Hematopoietic multipotent progenitor cell treated with erythropoietin and hydrocortisone succinate and interleukin-3 and kit ligand, for 17 days (in vitro differentiated cells): ENCODE results near the gene NOP9.
A peak's percentile ranks its signal among the peaks of the same experiment; 100 is the strongest.

Experiments
- DNase-seq: peaks from one replicate; pipeline ENCODE4 v3.0.0-alpha.2; 2015; ENCODE audit warnings: low spot score

Gene NOP9

GRCh38 chr14:24283796-24284460, 15.7 kb upstream of the NOP9 start:
- no peak for DNase-seq

DNA sequence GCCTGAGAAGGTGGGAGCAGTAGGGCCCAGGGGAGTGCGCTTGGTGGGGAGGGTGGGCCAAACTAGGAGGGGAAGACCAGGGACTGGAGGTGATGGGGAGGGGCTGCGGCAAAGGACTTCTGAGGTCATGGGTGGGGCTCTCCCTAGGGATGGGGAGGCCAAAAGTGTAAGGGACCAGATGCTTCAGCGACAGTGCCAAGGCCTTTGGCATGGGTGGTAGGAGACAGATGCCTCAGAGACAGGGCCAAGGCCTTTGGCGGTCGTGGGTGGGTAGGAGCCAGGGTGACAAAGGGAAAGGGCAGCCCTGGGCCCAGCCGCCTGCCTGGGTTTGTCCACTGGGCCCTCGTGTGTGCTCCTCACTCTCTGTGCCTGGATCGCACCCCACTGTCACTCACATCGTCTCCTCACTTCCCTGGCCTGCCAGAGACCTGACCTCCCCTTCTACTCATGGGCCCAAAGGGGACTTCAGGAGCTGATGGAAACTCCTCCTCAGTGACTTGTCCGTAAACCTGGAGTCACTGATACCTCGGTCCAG, 15.1 kb upstream of the NOP9 start:
- DNase-seq = no peak

DNA sequence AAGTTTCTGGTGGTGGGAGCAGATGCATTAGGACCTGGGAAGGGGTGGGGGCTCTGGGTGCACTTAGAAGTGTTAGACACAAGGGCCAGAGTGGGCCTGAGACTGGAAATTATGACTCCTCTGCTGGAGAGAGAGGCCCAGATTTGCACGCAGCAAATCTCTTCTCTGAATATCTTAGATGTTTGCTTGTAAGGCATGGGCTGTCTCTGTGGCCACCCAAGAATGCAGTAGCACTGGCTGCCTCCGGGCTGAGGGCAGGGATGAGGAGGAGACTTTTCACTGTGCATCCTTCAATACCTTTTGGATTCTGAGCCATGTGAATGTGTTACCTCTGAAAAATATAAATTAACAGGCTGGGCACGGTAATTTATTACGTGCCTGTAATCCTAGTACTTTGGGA, 14.3 kb upstream of the NOP9 start:
- DNase-seq = no peak

- DNase-seq = no peak
These were observed 12.7 kb upstream of the NOP9 start for GRCh38 chr14:24286996-24287395.

- DNase-seq = no peak
These were observed 9.9 kb upstream of the NOP9 start for GRCh38 chr14:24289649-24290280.

GRCh38 chr14:24290746-24291145, 8.9 kb upstream of the NOP9 start:
- no peak for DNase-seq

- DNase-seq = no peak
These were observed 8.1 kb upstream of the NOP9 start for GRCh38 chr14:24291446-24292117.

DNA sequence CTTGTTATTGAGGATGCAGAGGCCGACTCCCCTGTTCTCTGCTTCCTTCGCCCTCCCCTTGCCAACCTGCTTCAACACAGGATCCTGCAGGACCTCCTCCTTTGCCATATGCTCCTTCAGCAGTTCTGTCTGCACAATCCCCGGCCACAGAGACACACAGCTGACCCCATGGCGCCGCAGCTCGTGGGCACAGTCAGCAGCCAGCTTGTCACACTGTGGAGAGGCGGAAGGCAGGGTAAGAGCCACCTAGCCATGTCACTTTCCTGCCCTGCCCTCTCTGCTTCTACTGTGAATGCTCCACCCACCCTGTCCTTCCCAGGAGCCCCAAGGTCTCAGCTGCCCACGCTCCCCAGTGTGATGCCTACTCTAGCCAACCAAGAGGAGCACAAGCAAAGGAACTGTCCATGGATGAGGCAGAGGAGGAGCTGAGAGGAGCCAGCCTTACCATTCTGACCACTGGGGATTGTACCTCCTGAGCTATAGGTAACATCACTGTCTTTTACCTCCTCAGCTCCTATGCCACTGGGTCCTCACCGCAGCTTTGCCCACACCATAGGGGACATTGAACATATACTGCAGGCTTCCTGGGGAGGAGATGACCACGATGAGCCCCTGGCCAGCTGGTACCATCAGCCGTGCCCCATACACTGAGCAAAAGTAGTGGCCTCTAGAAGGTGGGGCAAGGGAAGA, 7.4 kb upstream of the NOP9 start:
- DNase-seq = no peak

DNA sequence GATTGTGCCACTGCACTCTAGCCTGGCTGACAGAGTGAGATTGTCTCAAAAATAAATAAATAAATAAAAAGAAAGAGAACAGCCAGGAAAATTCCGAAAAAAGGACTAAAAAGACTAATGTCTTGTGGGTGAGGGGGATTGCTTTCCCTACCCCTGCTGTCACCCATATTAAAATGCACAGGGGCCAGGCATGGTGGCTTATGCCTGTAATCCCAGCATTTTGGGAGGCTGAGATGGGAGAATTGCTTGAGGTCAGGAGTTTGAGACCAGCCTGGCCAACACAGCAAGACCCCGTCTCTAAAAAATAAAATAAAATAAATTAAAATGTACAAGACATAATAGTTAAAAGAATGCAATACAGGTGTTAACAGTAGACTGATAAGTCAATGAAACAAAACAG, 6.1 kb upstream of the NOP9 start:
- DNase-seq = no peak

DNA sequence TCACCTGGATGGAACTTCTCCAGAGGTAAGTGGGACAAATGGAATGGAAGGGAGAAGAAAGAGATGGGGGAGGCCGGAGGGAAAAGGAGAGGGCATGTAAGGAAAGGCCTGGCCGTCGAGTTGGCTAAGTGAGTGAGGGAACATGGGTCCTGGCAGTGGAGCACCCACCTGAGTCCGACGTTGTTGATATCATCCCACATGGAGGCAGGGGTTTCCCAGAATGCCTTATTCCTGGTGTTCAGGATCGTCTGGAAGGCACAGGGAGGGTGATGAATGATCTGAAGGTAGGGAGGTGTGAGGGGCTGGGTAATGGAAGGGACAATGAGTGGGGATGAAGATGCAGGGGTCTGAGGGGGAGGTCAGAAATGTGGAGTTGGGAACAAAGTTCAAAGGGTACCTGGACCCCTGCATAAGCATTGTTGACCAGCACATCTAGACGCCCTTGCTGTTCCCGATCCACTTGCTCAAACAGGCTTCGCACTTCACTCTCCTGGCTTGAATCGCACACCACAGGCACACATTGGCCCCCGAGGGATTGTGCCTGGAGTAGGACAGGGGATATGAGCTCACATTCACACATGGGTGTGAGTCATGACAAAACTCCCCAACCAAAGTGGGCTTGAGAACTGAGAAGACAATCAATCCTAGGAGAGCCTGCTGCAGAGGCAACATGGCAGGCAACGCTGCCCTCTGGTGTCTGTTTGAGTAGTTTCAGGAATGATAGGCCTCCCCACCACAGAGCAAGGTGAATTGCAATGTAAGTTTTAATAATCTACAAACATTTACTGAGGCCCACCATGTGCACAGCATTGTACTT, 3.1 kb upstream of the NOP9 start:
- peak; percentile 79 for DNase-seq

GRCh38 chr14:24297190-24297964, 2.3 kb upstream of the NOP9 start:
- DNase-seq = peak; percentile 67

DNA sequence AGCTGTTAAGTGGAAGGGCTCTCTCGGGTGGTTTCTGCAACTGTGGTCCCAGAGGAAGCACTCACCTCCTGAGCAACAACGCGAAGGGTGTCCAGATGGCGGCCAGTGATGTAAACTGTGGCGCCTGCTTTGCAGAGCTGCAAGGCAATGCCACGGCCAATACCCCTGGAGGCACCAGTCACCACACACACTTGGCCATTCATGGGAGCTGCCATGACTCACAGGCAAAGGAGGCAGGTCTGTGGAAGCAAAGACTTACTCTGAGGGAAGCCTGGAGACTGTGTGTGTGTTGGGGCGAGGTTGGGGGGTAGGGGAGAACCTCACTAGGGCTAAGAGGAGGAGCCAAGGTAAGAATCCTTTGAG, 777 bp upstream of the NOP9 start:
- DNase-seq = peak; percentile 47

DNA sequence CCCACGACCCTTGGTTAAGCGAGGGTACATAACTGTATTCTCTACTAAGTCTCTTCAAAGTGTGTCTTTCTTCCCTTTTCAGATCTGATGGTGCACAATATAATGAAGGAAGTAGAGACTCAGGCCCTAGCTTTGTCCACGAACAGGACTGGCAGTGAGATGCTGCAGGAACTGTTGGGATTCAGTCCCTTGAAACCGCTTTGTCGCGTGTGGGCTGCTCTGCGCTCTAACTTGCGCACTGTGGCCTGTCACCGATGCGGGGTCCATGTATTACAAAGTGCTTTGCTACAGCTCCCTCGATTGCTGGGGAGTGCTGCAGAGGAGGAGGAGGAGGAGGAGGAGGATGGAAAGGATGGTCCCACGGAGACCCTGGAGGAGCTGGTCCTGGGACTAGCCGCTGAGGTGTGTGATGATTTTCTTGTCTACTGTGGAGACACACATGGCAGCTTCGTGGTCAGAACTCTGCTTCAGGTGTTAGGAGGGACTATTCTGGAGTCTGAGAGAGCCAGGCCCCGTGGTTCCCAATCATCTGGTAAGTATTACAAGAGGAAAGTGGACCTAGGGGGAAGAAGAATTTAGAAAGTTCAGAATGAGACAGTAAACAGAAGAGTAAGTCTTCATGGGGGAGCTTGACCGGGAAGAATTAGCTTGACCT, 803 bp downstream of the NOP9 start:
- DNase-seq = no peak

GRCh38 chr14:24304019-24304387, 4.4 kb downstream of the NOP9 start:
- no peak for DNase-seq

- DNase-seq = no peak
These were observed 7.5 kb downstream of the NOP9 start for GRCh38 chr14:24307156-24307574.

DNA sequence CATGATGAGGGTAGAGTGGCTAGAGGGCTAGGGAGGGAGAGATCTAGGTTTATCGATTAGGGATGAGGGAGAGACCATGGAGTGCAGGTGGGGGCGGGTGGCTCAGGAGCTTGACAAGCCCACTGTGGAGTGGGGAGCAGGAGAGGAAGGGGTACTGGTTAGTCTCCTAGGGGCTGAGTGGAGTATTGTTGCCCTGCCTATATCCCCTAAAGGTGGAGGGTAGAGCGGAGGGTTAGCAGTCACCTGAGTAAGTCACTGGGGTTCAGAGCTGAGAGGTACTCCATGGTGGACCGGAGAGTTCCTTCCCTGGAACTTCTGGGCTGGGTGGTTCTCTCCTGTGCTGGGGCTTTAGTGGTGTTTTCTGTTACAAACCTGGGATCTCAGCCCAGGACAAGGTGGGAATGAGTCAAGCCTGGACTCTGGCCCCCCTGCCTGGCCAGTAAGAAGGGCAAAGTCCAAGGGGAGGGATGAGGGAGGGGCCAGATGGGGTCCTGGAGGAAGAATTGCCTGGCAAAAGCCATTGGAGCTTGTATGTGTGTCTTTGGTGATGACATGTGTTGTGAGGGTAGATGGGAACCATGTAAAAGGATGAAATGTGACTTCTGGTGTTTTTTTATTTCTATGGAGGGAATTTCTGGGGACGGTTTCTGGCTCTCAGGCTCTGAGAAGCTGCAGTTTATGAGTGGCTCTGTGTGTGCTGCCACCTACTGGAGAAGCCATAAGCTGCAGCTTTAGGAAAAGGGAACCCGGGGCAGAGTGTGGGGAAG, 8.1 kb downstream of the NOP9 start, which contains the start of gene CIDEB:
Gene CIDEB, minus strand, starts transcription at position 403 of the 767 bp plus-strand sequence. Its CDS starts 119 bp downstream, at position 284.
- DNase-seq = peak; percentile 82

- DNase-seq = no peak
These were observed 8.9 kb downstream of the NOP9 start for GRCh38 chr14:24308342-24309124.

DNA sequence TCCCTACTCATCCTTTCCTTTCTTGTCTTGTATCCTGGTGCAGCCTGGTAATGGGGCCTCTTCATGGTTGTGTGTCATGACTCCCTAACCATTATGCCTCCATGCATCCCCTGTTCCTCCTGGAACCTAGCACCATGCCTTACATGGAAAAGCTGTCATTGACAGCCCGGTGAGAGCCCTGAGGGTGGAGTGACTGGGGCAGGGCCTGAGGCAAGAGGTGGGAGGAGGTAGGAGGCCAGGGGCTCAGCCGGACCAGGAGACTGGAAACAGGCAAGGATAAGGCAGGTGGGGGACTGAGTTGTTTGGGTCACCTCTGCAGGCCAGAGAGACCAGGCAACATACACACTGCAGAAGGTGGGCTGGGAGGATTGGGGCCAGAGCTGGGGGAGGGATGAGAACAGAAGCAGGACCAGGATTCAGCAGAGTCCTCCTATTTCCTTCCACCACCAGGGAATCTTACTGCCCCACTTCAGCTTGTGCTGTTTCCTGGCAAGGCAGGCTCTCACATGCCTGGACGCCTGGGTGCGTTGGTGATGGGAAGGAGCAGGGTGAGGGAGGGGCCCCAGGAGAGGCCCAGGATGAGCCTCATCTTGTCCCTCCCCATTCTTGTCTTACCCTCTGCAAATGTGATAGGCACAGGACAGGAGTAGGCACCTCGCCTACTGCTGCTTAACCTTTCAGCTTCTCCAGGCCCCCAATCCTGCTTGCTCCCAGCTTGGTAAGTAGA, 10.1 kb downstream of the NOP9 start, which contains the start of gene LTB4R2:
Gene LTB4R2, plus strand, starts transcription at position 603 of the 727 bp plus-strand sequence. CDS start 525 bp downstream, outside the sequence.
- DNase-seq = no peak
